HG03159 (cell line): Measurements from ENCODE around the gene ING3.

ENCODE experiments used
- ATAC-seq: cut with Tn5 transposase; IDR thresholded peaks from one replicate; pipeline ENCODE4 v1.9.1; 2021; ENCODE audit warnings: mild to moderate bottlenecking, moderate library complexity; ENCODE audit not compliant: unreplicated experiment

The ING3 gene

DNA sequence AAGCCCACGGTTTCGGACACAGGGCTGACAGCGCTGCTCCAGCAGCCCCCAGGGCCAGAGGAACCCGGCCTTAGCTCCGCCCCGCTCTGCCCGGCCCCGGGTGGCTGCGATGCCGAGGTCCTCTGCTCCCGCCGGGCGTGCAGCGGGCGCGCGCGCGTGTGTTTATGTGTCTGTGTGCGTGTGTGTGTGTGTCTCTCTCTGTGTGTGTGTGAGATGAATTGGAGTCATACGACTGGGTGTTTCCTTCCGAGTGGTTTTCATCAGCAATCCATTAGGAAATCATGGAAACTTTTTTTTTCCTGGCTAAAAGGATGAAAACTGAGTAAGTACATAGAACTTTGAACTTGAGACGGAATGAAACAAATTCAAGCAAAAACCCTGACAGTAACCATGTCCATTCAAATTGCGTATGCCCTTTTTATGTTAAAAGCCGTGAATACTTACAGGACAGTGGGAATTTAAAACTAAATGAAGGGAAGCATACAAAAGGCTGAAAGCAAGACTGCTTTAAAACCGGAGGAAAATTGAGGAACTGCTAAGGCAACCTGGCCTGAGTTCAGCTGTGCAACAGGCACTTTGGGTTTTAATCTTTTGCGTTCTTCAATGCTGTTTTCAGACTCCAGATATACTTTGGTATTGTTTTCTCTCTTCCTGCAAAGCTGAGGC lies 38.1 kb downstream of the ING3 start, which contains the start of gene CPED1:
TSS of gene CPED1 (plus strand) at position 121 of the 666 bp plus-strand sequence. CDS start 911 bp downstream, outside the sequence.
- peak; percentile 45 for ATAC-seq

DNA sequence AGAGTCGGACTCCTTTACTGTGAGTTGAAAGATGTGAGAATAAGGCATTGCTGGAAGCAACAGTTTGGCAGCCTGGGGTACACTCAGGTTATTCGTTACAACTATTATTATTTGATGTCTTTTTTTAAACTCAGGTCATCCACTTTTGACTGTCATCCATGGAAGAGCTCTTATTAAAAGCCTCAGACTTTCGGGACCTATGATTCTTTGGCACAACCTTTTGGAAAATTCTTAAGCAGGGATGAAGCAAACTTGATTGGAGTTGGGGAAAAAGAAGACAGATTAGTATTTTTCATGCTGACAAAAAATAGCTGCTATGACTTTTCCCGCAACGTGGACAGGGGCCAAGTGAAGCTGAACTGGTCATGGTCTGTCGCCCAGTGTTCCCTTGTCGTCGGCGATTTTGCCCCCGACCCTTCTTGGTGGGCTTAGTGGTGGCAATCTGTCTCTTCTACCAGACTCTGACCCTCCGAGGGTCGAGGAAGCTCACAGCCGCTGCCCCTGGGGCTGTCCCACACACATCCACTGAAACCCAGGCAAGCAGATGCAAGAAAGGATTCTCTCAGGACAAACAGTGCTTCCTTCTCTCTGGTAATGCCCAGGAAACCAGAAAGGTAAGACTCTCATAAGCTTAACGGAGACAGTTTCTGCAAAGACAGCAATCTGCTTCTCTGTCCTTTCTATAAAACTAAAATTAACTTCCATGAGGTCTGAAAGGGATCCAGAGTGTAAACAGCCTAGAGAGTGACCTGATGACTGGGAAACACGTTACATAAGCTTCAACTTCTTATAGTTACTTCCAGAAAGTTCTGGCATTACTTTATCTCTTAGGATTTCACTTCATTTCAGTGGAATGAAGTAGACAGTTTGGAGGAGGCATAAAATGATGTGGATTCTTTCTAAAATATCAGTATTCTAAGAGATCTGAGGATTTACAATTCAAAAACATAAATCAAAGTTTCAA lies 39.0 kb downstream of the ING3 start:
- ATAC-seq = no peak

DNA sequence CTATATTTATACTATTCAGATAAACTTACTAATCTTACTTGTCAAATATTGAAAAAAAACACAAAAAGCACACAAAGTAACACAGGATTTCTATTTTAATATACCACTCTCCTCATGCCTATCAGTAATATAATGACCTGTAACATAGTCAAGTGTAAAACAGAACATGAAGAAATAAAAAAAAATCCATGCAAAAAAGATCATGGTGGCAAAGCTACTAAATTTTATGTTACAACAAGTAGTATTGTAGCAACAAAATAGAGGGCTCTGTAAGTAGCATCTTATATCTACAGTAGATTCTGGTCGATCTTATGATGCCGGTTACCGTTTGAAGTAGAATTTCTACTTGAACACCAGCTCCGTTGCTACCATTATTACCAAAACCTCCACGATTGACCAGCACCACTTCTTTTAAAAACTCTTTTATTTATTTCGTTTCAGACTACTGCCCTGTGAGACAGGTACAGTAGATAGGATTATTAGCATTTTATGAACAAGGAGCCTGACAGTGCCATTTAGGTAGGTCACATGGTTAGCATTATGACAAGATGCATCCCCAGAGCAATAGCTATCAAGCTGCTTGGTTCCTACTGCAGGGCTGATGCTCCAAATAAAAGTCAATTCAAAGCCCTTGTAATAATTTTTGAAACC lies 40.0 kb downstream of the ING3 start:
- ATAC-seq = no peak

DNA sequence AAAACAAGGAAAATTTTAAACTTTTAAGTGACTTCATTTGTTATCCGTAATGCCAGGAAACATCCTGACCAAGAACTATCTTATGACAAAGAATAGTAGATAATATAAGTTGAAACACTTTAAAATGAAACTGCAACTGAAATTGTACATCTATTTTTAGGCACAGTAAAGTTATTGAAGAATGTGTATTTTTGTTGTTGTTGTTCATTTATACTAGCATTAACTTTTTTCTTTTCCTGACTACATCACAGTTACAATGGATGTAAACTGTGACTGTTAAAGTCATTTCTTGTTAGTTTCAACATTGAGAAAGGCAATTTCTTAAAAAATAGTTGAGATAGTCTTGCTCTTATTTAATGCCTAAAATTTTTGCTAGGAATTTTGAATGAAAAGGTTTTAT lies 40.6 kb downstream of the ING3 start:
- no peak for ATAC-seq

DNA sequence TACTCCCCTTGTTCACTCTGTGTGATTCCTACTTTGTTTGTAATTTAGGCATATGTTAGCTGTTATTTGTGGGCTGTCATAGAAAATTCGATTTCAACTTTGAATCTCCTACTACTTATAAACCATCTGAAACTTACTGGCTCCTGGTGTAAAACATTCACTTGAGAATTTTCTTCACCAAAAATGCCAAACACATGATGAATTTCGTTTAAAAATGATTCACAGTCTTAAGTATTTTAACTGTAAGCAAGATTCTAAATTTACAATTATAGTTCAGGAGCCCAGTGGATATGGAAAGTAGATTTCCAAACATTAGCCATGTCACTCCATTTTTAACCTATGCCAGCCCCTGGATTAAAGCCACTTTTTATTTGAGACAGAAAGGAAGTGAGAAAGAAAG lies 41.0 kb downstream of the ING3 start:
- ATAC-seq = no peak

DNA sequence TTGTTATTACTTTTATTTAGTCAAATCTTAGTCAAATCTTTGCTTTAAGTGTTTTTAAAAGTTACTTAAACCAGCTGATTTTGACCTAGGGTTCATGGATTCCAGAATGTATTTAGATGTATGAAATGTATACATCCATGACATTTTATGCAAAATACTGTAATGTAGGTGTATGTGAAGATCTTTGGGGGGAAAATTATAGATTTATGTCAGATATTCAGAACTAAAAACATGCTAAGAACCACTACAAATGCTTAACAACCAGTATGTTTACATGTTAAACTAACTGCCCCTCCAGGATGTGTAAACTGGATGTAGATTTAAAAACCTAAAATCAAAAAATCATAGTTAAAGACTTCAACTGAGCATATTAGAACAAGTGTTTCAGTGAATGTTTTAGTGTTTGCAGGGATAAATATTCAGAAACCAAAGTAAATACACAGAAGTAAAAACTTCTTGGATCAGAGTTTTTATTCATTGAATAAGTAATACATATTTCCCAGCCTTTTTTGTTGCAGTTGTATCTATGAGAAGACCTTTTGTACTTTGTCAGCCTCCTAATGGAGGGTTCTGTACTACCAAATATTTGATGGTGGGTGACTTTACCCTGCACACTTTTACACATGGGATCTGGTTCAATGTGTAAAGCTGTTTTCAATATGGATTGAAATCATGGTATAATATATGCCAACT lies 41.8 kb downstream of the ING3 start:
- no peak for ATAC-seq

DNA sequence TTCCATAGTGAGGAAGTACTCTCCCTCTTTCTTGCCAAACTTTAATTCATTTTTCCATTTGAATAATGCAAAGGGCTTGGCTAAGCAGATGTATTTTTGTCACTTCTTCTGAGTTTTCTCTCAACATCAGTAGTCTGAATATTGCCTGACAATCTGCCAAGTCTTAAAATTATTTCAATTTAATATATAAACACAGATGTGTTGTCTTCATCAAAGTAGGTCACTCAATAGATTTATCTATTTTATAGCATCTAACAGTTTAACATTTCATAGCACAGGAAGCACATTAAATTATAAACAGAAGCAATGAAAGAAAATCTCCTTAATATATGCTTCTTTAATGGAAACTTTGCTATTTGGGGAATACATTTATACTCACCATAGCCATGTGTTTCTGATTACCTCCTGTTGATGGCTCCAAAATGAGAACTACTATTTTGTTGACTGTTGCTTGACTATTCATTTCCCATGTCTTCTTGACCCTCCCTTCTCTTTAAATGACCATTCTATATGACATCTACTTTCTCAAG lies 42.5 kb downstream of the ING3 start:
- ATAC-seq = no peak

DNA sequence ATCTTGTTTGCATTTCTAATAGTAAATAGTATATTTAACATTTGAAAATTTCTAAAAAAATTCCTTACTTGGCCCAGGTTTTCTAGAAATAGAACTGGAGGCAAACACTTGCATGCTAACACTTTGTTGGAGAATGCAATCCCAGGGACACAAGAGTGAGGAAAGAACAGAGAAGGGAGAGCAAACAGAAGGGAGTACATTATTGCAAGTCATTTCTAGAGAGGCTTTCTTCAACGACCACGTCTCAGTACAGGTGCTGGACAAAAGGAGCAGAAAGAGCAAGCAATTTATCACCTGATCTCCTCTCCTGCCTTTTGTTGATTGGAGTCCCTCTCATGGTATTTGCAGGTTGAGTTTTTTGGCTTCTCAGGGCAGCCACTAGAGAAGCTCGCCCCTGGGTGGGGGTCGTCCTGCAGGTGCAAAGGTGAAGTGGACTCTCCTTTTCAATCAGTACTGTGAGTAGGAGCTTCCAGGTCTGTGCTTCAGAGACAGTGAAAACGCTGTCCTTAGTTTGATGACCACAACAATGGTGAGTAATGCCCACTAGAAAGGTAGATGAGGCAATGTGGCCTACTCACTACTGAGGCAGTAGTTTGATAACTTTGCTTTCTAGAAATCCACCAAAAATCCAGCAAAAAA lies 43.1 kb downstream of the ING3 start:
- no peak for ATAC-seq

DNA sequence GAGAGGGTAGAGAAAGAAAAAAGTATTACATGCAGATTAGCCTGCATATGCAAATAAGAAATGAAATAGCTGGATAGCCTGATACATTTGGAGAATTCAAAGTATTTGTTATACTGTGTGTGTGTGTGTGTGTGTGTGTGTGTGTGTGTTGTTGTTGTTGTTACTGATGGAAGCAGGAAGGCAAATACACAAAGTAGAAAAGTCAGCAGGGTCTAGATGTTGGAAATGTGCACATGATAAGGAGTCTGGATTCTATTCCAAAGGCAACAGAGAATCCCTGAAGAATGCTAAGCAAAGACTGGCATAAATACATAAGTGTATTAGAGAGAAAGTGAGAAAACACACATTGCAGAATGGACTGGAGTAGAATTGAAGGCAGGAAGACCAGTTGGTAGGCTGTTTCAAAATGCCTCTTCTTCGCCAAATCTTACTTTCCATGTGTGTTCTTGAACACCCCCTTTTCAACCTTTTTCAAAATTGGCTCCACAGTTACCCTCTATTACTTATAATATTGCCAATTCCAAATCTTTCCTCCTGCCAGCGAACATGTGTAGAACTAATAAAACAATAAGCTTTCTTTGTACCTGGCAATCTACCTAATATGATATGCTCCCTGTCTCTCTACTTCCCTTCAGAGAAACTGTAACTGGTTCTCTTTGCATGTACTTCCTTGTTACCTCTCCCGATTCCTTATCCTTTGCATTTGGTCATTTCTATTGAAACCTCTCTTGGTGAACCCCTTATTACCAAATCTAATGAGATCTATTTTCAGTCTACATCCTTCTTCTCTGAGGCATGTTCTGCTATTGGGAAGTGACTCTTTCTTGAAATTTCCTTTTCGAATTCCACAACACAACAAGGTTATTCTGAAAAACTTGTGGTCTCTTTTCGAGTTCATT lies 44.2 kb downstream of the ING3 start:
- ATAC-seq = no peak

DNA sequence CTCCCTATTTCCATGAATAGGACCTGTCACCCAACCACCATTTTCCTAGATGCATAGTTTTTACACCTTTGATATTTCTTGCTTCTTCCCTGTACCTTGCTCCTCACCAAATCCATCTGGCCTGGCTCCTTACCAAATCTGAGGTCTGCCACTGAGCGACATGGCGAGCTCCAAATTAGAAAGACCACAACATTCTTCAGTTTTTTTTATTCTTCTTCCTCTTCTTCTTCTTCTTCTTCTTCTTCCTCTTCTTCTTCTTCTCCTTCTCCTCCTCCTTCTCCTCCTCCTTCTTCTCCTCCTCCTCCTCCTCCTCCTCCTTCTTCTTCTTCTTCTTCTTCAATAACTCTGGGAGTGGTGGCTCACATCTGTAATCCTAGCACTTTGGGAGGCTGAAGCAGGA lies 45.1 kb downstream of the ING3 start:
- ATAC-seq = no peak

DNA sequence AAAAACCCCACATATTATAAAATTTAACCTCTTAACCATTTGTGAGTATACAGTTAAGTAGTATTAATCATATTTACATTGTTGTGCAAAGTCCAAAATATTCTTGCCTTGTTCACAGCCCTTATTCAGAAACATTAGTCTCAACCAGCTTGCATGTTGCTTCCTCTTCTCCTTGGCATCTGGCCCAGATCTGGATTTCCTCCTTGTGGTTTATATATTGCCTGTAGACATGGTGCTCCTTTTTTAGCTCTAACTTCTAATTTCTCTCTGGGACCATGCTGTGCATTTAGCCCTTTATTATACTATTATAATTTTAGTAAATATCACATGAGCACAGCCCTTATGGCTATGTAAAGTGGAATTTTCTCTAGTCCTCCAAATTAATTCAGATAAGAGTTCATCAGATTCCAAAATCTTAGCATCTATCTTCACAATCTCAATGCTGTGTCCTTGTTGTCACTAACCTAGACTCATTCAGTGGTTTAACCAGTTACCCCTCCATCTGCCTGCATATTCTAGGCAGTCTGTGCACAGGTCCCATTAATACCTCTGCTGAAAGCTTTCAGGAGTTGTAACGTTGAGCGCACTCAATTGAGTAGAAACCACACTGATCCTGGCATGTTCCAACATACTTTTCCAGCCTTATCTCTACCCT lies 45.9 kb downstream of the ING3 start:
- peak; percentile 76 for ATAC-seq

DNA sequence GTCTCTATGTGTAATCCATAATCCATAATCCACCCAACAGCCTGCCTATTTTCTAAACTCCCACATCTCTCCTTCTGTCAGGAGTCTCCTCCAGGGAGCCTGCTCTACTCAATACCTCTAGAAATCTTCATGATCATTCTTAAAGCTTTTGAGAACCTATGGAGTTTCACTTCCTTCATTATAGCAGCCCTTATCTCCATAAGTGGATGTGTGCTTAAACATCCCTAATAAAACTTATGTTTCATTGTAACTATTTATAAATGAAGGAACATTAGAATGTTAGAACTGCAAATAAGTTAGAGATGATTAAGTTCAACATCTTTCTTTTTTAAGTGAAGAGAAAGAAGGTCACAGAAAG lies 46.4 kb downstream of the ING3 start:
- peak; percentile 46 for ATAC-seq

DNA sequence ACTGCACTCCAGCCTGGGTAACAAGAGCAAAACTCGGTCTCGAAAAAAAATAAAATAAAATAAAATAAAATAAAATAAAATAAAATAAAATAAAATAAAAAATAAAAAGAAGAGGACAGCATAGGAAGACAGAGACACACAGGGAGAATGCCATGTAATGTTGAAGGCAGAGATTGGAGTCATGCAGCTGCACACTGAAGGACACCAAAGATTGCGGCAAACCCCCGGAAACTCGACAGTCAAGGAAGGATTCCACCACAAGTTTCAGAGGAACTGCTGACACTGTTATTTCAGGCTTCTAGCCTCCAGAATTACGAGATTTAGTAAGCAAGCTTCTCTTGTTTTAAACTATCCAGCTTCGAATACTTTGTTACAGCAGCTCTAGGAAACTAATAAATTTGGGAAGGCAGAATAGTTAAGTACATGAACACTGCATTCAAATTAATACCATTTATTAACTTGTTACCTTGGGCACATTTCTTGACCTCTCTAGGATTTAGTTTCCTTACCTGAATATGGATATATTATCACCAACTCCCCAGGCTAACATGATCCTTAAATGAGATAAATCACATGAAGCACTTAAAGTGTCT lies 47.4 kb downstream of the ING3 start:
- ATAC-seq = no peak

DNA sequence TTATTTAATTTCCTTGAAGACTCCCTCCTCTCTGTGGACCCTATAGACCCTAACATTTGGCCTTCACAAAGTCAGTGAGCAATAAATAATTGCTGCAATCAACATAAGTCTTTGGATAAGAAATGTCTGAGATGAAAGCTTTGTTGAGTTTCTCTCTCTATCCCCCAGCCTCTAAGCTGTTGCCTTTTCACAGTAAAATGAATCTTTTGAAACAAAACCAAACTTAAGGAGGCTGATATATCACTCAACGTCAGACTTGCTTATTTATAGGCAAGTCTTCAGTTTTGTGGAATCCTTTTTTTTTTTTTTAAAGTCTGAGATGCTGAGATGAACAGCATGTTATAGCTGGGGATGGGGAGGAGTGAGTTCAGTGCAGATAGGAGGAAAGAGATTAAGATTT lies 47.9 kb downstream of the ING3 start:
- ATAC-seq = no peak

DNA sequence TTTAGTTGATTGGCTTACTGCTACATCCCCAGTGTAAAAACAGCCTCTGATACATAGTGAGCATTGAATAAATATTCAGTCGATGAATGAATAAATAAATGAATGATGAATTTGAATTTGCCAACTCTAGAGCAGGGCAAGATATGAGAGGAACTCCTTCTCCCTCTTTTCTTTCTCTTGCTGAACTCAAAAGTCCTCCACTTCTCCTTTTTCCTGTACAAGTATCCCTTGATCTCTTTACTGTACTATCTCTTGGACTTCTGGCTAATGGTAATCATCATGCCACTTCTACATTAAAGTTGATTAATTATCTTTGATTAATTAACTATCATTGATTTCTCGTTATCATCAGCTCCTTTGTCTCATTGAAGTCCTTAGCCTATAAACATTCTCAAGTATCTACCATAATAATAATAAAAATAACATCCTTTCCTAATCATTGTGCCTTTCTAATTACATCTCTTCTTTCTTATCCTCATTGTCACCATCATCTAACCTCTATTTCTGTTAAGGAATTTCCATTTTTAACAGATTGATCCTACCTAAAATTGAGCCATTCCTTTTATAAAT lies 48.5 kb downstream of the ING3 start:
- ATAC-seq = no peak

DNA sequence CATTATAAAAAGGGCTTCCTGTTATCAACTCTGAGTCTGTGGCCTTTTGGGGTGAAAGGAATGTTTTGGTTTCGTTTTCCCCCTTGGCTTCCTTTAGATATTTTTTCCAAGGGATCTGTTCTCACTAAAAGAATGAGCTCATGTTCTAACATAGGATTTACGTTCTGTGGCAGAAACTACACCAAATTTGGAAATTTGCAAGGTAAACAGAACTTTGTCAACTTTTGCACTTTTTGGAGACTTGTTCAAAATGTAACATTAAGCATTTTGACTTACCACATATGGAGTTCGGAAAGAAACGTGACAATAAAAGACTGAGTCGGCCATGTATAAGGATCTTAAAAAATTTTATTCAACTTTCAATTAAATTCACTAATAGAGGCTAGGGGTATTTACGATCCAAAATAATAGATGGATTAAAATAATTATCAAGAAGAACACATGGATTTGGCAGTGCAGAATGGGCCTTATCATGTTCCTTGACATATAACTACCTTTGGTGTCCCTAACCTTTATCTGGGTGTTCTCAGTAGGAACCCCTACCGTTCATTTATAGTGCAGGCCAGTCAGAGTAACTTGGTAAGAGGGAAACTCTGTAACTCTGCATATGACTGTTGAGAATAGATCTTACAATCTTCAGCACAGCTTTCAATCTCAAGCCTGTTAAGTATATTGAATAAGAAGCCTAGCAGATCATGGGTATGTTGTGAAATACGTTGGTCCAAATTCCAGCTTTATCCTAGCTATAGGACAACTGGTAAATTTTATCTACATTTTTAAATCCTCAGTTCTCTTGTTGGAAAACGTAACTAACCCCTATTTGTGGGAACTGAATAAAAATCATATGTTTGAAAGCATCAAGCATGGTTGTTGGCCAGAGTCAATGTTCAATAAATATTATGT lies 49.8 kb downstream of the ING3 start:
- ATAC-seq = no peak
